HG03439 (cell line): ENCODE measurements around the gene NDRG2.
A peak's percentile ranks its signal among the peaks of the same experiment; 100 is the strongest.

Experiments used
- ATAC-seq: cut with Tn5 transposase; IDR thresholded peaks from one replicate; pipeline ENCODE4 v1.9.1; 2021; ENCODE audit warnings: mild to moderate bottlenecking, moderate library complexity; ENCODE audit not compliant: unreplicated experiment

Gene NDRG2

GRCh38 chr14:21024585-21025370 lies at the start of gene NDRG2:
NDRG2 (minus strand) TSS chr14:21025061; CDS start chr14:21023315, 1,746 bp downstream.
- ATAC-seq: no peak

- no peak for ATAC-seq
Observed at GRCh38 chr14:21073921-21074320, 49.1 kb upstream of the NDRG2 start.

- ATAC-seq: no peak
Observed at GRCh38 chr14:21072781-21073339, 48.0 kb upstream of the NDRG2 start.

GRCh38 chr14:21072031-21072473 lies 47.2 kb upstream of the NDRG2 start:
- ATAC-seq: no peak

GRCh38 chr14:21071225-21072030 lies 46.6 kb upstream of the NDRG2 start:
- ATAC-seq: peak; percentile 39

- peak; percentile 14 for ATAC-seq
Observed at GRCh38 chr14:21070610-21071224, 45.9 kb upstream of the NDRG2 start.

GRCh38 chr14:21070083-21070609 lies 45.3 kb upstream of the NDRG2 start, which contains the start of gene ARHGEF40:
ARHGEF40 (plus strand) TSS chr14:21070304; CDS start chr14:21070397, 93 bp downstream.
- ATAC-seq: peak; percentile 25

GRCh38 chr14:21069388-21070082 lies 44.7 kb upstream of the NDRG2 start:
- ATAC-seq: no peak

- ATAC-seq: no peak
Observed at GRCh38 chr14:21068521-21069387, 43.9 kb upstream of the NDRG2 start.

GRCh38 chr14:21066882-21067502 lies 42.1 kb upstream of the NDRG2 start:
- no peak for ATAC-seq

- ATAC-seq: no peak
Observed at GRCh38 chr14:21063479-21063878, 38.6 kb upstream of the NDRG2 start.

GRCh38 chr14:21061347-21061668 lies 36.4 kb upstream of the NDRG2 start:
- ATAC-seq: no peak

- ATAC-seq: no peak
Observed at GRCh38 chr14:21060614-21061346, 35.9 kb upstream of the NDRG2 start.

GRCh38 chr14:21059842-21060613 lies 35.2 kb upstream of the NDRG2 start:
- no peak for ATAC-seq

GRCh38 chr14:21058903-21059302 lies 34.0 kb upstream of the NDRG2 start:
- no peak for ATAC-seq

GRCh38 chr14:21057803-21058675 lies 33.2 kb upstream of the NDRG2 start, which contains the start of gene RNASE8:
RNASE8 (plus strand) TSS chr14:21057822; CDS start chr14:21057893, 71 bp downstream.
- ATAC-seq: no peak
